Upper lobe of left lung (tissue), 4 donors: ENCODE data around the gene DNAJB11.

Experiments
- EP300 ChIP-seq, 4 donors: sonication (generic); formaldehyde crosslinking; IDR thresholded peaks; one replicate each; pipeline ENCODE4 v1.5.1; 2017; ENCODE audit warnings: antibody characterized with exemption in 4 of 4, control low read depth in 2 of 4
- POLR2A ChIP-seq, 4 donors: fragments of 450-650 bp; IDR thresholded peaks; one replicate each; pipeline ENCODE4 v1.5.1; 2016 to 2017; ENCODE audit warnings: antibody characterized with exemption in 4 of 4, mild to moderate bottlenecking in 2 of 4
- POLR2AphosphoS5 ChIP-seq, 2 donors: sonication (generic); formaldehyde crosslinking; IDR thresholded peaks; one replicate each; pipeline ENCODE4 v1.5.1; 2017; ENCODE audit warnings: antibody characterized with exemption in 2 of 2
- TF ChIP-seq, protein P1 (sequence below), 6 experiments: fragments of 450-650 bp in 4 of 6; fragments of 200-600 bp in 2 of 6; sonication (generic) in 2 of 6; IDR thresholded peaks; one replicate each; pipeline ENCODE4 v1.5.1; 2016 to 2019; ENCODE audit warnings: antibody characterized with exemption in 6 of 6

DNA sequence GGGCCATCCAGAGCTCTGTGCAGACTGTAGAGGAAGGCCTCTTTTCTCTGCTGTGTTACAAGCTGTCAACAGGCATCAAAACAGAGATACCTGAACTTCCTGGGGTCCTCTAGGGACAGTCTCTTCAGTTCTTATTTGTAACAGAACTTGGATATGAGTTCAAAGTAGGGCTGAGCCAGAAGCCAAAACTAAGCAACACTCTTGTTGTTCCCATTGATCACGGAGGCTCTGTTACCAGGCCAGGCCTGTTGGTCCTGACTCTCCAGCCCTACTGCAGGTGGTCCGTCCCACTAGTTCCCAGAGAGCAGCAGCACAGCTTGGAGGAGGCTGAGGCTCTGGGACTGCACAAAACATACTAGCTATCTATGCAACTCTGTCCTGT is 29.3 kb downstream of the DNAJB11 start:
- TF ChIP-seq, protein P1, sequence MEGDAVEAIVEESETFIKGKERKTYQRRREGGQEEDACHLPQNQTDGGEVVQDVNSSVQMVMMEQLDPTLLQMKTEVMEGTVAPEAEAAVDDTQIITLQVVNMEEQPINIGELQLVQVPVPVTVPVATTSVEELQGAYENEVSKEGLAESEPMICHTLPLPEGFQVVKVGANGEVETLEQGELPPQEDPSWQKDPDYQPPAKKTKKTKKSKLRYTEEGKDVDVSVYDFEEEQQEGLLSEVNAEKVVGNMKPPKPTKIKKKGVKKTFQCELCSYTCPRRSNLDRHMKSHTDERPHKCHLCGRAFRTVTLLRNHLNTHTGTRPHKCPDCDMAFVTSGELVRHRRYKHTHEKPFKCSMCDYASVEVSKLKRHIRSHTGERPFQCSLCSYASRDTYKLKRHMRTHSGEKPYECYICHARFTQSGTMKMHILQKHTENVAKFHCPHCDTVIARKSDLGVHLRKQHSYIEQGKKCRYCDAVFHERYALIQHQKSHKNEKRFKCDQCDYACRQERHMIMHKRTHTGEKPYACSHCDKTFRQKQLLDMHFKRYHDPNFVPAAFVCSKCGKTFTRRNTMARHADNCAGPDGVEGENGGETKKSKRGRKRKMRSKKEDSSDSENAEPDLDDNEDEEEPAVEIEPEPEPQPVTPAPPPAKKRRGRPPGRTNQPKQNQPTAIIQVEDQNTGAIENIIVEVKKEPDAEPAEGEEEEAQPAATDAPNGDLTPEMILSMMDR (IDR thresholded peaks at IDR 0.05) = no peak
- TF ChIP-seq EP300 (IDR thresholded peaks at IDR 0.05) (no peak), POLR2AphosphoS5 (IDR thresholded peaks at IDR 0.05) (no peak), POLR2A (IDR thresholded peaks at IDR 0.05) (no peak)
